ENCODE measurements around the gene LHFPL2.

DNA sequence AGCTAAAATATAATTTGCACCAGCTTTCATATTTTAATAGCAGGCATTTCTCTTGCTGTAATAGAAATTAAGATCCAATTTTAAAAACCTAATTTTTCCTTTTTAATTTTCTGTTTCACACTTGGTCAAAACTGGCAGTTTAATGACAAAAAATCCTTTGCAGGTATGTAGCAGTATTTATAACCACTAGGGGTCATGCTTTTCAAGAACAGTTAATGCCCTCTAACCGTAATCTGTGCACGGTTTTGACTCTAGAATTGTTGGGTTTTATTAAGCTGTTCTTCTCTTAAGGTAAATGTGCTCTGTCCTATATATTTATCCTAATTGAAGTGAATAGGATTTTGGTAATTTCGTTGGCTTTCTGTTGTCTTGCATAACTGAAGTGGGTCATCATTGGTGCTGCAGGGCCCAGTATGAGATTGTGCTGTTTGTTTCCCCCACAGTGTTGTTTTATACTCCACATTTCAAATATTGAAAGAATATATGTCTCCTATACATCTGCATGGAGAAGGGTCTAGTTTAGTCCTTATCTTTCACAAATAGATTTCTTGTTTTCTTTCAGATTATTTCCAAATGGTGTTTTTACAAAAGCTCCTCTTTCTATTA lies 180.7 kb downstream of the LHFPL2 start:
- peak in 10 of 11 experiments; percentile 36 to 76 (median 70) for TF ChIP-seq CTCF (IDR thresholded peaks at IDR 0.05 in 8 of 11, conservative IDR thresholded peaks at IDR 0.05 in 3 of 11)
- no peak for TF ChIP-seq POLR2A (IDR thresholded peaks at IDR 0.05)

Measured in spleen (tissue), 7 donors.